ENCODE results near the gene NSG1.

The NSG1 gene

GRCh38 chr4:4388836-4389575 lies 2.1 kb downstream of the NSG1 start:
- no peak overlapping the region; the same call in 1 of the 2 replicates for H3K4me3 ChIP-seq (ENCODE audit: low read length)

GRCh38 chr4:4390046-4390445 lies 3.1 kb downstream of the NSG1 start:
- peaks cover 5% of the 10 kb centered on the region; the same call in 1 of the 2 replicates for H3K4me1 ChIP-seq (ENCODE audit: control insufficient read depth, insufficient read depth, low read length)
- no peak overlapping the region for H3K27ac ChIP-seq (ENCODE audit: low read length)
- peaks cover 7% of the 10 kb centered on the region; the same call in 1 of the 2 replicates for H3K27me3 ChIP-seq (ENCODE audit: control insufficient read depth, insufficient read depth, low read length)
- no peak for DNase-seq (ENCODE audit: low read depth, low spot score)
- H3K9me3 ChIP-seq (ENCODE audit: control insufficient read depth, insufficient read depth, low read length) = no peaks in the 10 kb centered on the region
- H3K36me3 ChIP-seq (ENCODE audit: control insufficient read depth, insufficient read depth, low read length) = peaks cover 2% of the 10 kb centered on the region; the same call in 1 of the 2 replicates
- no peak overlapping the region for H3K4me3 ChIP-seq (ENCODE audit: low read length)
- WGBS (ENCODE audit: insufficient coverage, insufficient read length) = no CpG with 5 or more reads among the region's 7 CpGs

More at GRCh38 chr4:4388836-4389575, 2.1 kb downstream of the NSG1 start:
- Histone ChIP-seq H3K4me1 (ENCODE audit: control insufficient read depth, insufficient read depth, low read length) (peaks cover 5% of the 10 kb centered on the region; the same call in 1 of the 2 replicates), H3K27ac (ENCODE audit: low read length) (no peak overlapping the region), H3K9me3 (ENCODE audit: control insufficient read depth, insufficient read depth, low read length) (no peaks in the 10 kb centered on the region), H3K36me3 (ENCODE audit: control insufficient read depth, insufficient read depth, low read length) (peaks cover 2% of the 10 kb centered on the region; the same call in 1 of the 2 replicates), H3K27me3 (ENCODE audit: control insufficient read depth, insufficient read depth, low read length) (peaks cover 7% of the 10 kb centered on the region; the same call in 1 of the 2 replicates)
- no CpG with 5 or more reads among the region's 18 CpGs for WGBS (ENCODE audit: insufficient coverage, insufficient read length)
- DNase-seq (ENCODE audit: low read depth, low spot score) = no peak

- Histone ChIP-seq H3K27ac (ENCODE audit: low read length) (no peak overlapping the region), H3K27me3 (ENCODE audit: control insufficient read depth, insufficient read depth, low read length) (peaks cover 3% of the 10 kb centered on the region; the same call in 1 of the 2 replicates), H3K36me3 (ENCODE audit: control insufficient read depth, insufficient read depth, low read length) (peaks cover 2% of the 10 kb centered on the region; the same call in 1 of the 2 replicates), H3K4me3 (ENCODE audit: low read length) (no peak overlapping the region), H3K4me1 (ENCODE audit: control insufficient read depth, insufficient read depth, low read length) (peaks cover 2% of the 10 kb centered on the region; the same call in 1 of the 2 replicates), H3K9me3 (ENCODE audit: control insufficient read depth, insufficient read depth, low read length) (no peaks in the 10 kb centered on the region)
- no CpG with 5 or more reads among the region's 11 CpGs for WGBS (ENCODE audit: insufficient coverage, insufficient read length)
- DNase-seq (ENCODE audit: low read depth, low spot score) = no peak
Observed at GRCh38 chr4:4390515-4391240, 3.8 kb downstream of the NSG1 start.

GRCh38 chr4:4391866-4392265 lies 5.0 kb downstream of the NSG1 start:
- H3K9me3 ChIP-seq (ENCODE audit: control insufficient read depth, insufficient read depth, low read length) = no peaks in the 10 kb centered on the region
- no peak overlapping the region for H3K4me3 ChIP-seq (ENCODE audit: low read length)
- H3K27me3 ChIP-seq (ENCODE audit: control insufficient read depth, insufficient read depth, low read length) = no peaks in the 10 kb centered on the region
- no CpG with 5 or more reads among the region's 4 CpGs for WGBS (ENCODE audit: insufficient coverage, insufficient read length)
- peaks cover 2% of the 10 kb centered on the region; the same call in 1 of the 2 replicates for H3K36me3 ChIP-seq (ENCODE audit: control insufficient read depth, insufficient read depth, low read length)
- no peak overlapping the region for H3K27ac ChIP-seq (ENCODE audit: low read length)
- peaks cover 8% of the 10 kb centered on the region; the same call in 1 of the 2 replicates for H3K4me1 ChIP-seq (ENCODE audit: control insufficient read depth, insufficient read depth, low read length)
- DNase-seq (ENCODE audit: low read depth, low spot score) = no peak

- H3K4me3 ChIP-seq (ENCODE audit: low read length) = no peak overlapping the region
- no peak for DNase-seq (ENCODE audit: low read depth, low spot score)
- peaks cover 2% of the 10 kb centered on the region; the same call in 1 of the 2 replicates for H3K36me3 ChIP-seq (ENCODE audit: control insufficient read depth, insufficient read depth, low read length)
- H3K9me3 ChIP-seq (ENCODE audit: control insufficient read depth, insufficient read depth, low read length) = no peaks in the 10 kb centered on the region
- no peaks in the 10 kb centered on the region for H3K27me3 ChIP-seq (ENCODE audit: control insufficient read depth, insufficient read depth, low read length)
- H3K4me1 ChIP-seq (ENCODE audit: control insufficient read depth, insufficient read depth, low read length) = peaks cover 10% of the 10 kb centered on the region
- H3K27ac ChIP-seq (ENCODE audit: low read length) = no peak overlapping the region
- WGBS (ENCODE audit: insufficient coverage, insufficient read length) = no CpG with 5 or more reads among the region's 13 CpGs
Observed at GRCh38 chr4:4392501-4393183, 5.7 kb downstream of the NSG1 start.

GRCh38 chr4:4394644-4395043 lies 7.7 kb downstream of the NSG1 start:
- Histone ChIP-seq H3K27me3 (ENCODE audit: control insufficient read depth, insufficient read depth, low read length) (no peaks in the 10 kb centered on the region), H3K9me3 (ENCODE audit: control insufficient read depth, insufficient read depth, low read length) (no peaks in the 10 kb centered on the region), H3K4me1 (ENCODE audit: control insufficient read depth, insufficient read depth, low read length) (peaks cover 10% of the 10 kb centered on the region), H3K36me3 (ENCODE audit: control insufficient read depth, insufficient read depth, low read length) (peaks cover 2% of the 10 kb centered on the region; the same call in 1 of the 2 replicates), H3K27ac (ENCODE audit: low read length) (no peak overlapping the region), H3K4me3 (ENCODE audit: low read length) (no peak overlapping the region)
- WGBS (ENCODE audit: insufficient coverage, insufficient read length) = no CpG with 5 or more reads among the region's 9 CpGs
- DNase-seq (ENCODE audit: low read depth, low spot score) = no peak

- no peaks in the 10 kb centered on the region for H3K9me3 ChIP-seq (ENCODE audit: control insufficient read depth, insufficient read depth, low read length)
- H3K36me3 ChIP-seq (ENCODE audit: control insufficient read depth, insufficient read depth, low read length) = peaks cover 2% of the 10 kb centered on the region; the same call in 1 of the 2 replicates
Observed at GRCh38 chr4:4395371-4395770, 8.5 kb downstream of the NSG1 start.

GRCh38 chr4:4395849-4396627 lies 9.1 kb downstream of the NSG1 start:
- peaks cover 10% of the 10 kb centered on the region for H3K4me1 ChIP-seq (ENCODE audit: control insufficient read depth, insufficient read depth, low read length)
- WGBS (ENCODE audit: insufficient coverage, insufficient read length) = no CpG with 5 or more reads among the region's 26 CpGs
- H3K4me3 ChIP-seq (ENCODE audit: low read length) = no peak overlapping the region
- no peak overlapping the region for H3K27ac ChIP-seq (ENCODE audit: low read length)
- no peaks in the 10 kb centered on the region for H3K9me3 ChIP-seq (ENCODE audit: control insufficient read depth, insufficient read depth, low read length)
- DNase-seq (ENCODE audit: low read depth, low spot score) = no peak
- H3K36me3 ChIP-seq (ENCODE audit: control insufficient read depth, insufficient read depth, low read length) = peaks cover 2% of the 10 kb centered on the region; the same call in 1 of the 2 replicates
- no peaks in the 10 kb centered on the region for H3K27me3 ChIP-seq (ENCODE audit: control insufficient read depth, insufficient read depth, low read length)

More at GRCh38 chr4:4395371-4395770, 8.5 kb downstream of the NSG1 start:
- H3K4me3 ChIP-seq (ENCODE audit: low read length) = no peak overlapping the region
- no peak for DNase-seq (ENCODE audit: low read depth, low spot score)
- WGBS (ENCODE audit: insufficient coverage, insufficient read length) = no CpG with 5 or more reads among the region's 9 CpGs
- H3K27ac ChIP-seq (ENCODE audit: low read length) = no peak overlapping the region
- H3K27me3 ChIP-seq (ENCODE audit: control insufficient read depth, insufficient read depth, low read length) = no peaks in the 10 kb centered on the region
- H3K4me1 ChIP-seq (ENCODE audit: control insufficient read depth, insufficient read depth, low read length) = peaks cover 10% of the 10 kb centered on the region

GRCh38 chr4:4396628-4397440 lies 9.9 kb downstream of the NSG1 start:
- no CpG with 5 or more reads among the region's 19 CpGs for WGBS (ENCODE audit: insufficient coverage, insufficient read length)
- DNase-seq (ENCODE audit: low read depth, low spot score) = no peak
- H3K36me3 ChIP-seq (ENCODE audit: control insufficient read depth, insufficient read depth, low read length) = peaks cover 2% of the 10 kb centered on the region; the same call in 1 of the 2 replicates
- no peaks in the 10 kb centered on the region for H3K9me3 ChIP-seq (ENCODE audit: control insufficient read depth, insufficient read depth, low read length)
- no peak overlapping the region for H3K4me3 ChIP-seq (ENCODE audit: low read length)
- H3K4me1 ChIP-seq (ENCODE audit: control insufficient read depth, insufficient read depth, low read length) = peaks cover 10% of the 10 kb centered on the region
- no peak overlapping the region for H3K27ac ChIP-seq (ENCODE audit: low read length)
- no peaks in the 10 kb centered on the region for H3K27me3 ChIP-seq (ENCODE audit: control insufficient read depth, insufficient read depth, low read length)
